Mucosa of descending colon (tissue), 3 donors: Measurements from ENCODE around the gene RNU2-63P. TPM values are rescaled to one million over a fixed set of nuclear protein-coding genes. Genes with fewer than 3 reads are reported as not detected.
A peak's percentile ranks its signal among the peaks of the same experiment; 100 is the strongest.

Experiments
- ATAC-seq: fragments of 200-7000 bp; cut with Tn5 transposase; one replicate; pipeline ENCODE4 v1.9.1; 2020; ENCODE audit warnings: mild to moderate bottlenecking, moderate library complexity
- DNase-seq, 3 donors: peaks; one replicate each; pipeline ENCODE4 v3.0.0-alpha.2; 2020
- H3K36me3 ChIP-seq: fragments of 200-600 bp; one replicate; pipeline ENCODE4 v1.8.0; 2021; ENCODE audit warnings: low read depth, mild to moderate bottlenecking
- H3K4me1 ChIP-seq: fragments of 200-600 bp; one replicate; pipeline ENCODE4 v1.8.0; 2021; ENCODE audit warnings: low read depth, mild to moderate bottlenecking
- H3K4me3 ChIP-seq: fragments of 200-600 bp; one replicate; pipeline ENCODE4 v1.8.0; 2021; ENCODE audit warnings: mild to moderate bottlenecking
- H3K9me3 ChIP-seq: fragments of 200-600 bp; one replicate; pipeline ENCODE4 v1.8.0; 2021; ENCODE audit warnings: mild to moderate bottlenecking
- intact Hi-C, 2 donors: fragments of 100-400 bp; cut with DNase I in 1 of 2; cut with micrococcal nuclease in 1 of 2; formaldehyde crosslinking; loops; one replicate each; pipeline versions ENCODE4 v1.11.0 to v1.11.1; 2022; cut with DNase I, micrococcal nuclease
- total RNA-seq, 3 donors: library from RNA; stranded (reverse); fragmentation: NEBNext Ultra II Directional in 2 of 3; extraction: Animal tissue kit (Norgen Biotek cat#: 25700) in 2 of 3; gene quantifications; one replicate each; pipeline versions ENCODE4 v1.2.1 to v1.2.4, GENCODE V29; 2021 to 2023
- TF ChIP-seq, protein P1 (sequence below): fragments of 200-600 bp; IDR thresholded peaks from one replicate; pipeline ENCODE4 v1.8.0; 2022; ENCODE audit warnings: antibody characterized with exemption, mild to moderate bottlenecking
- donor health status: DM: no; HTN: no; CAD: no; lungs with moderate emphysema.
- donor health status: DM: no; HTN: no; CAD: no.
- donor health status: DM: no; HTN: yes; CAD: no.

Gene RNU2-63P
- total RNA-seq, 3 donors from 2014 or later, result 2.9 to 4.7 (median 2.9) TPM

DNA sequence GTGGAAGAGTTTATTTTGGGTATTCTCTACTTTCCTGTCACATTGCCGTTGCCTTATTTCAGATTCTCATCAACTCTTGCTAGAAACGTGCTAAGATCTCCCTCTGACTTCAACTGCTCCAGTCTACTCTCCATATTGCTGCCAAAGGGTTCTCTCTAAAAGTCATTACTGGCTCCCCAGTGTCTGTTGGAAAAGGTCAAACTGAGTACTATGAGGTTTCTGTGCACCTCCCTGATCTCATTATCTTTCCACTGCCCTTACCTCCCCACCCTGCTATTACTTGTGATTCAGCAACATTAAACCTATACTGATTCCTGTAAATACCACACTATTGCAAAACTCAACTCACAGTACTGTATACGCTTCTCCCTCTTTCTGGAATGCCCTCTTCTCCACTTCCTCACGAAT, 41.1 kb upstream of the RNU2-63P start:
- ATAC-seq (peak; percentile 12), DNase-seq (no peak)
- H3K36me3 ChIP-seq, result no peaks in the 10 kb centered on the region
- intact Hi-C loops, result no loop called here
- TF ChIP-seq, protein P1, sequence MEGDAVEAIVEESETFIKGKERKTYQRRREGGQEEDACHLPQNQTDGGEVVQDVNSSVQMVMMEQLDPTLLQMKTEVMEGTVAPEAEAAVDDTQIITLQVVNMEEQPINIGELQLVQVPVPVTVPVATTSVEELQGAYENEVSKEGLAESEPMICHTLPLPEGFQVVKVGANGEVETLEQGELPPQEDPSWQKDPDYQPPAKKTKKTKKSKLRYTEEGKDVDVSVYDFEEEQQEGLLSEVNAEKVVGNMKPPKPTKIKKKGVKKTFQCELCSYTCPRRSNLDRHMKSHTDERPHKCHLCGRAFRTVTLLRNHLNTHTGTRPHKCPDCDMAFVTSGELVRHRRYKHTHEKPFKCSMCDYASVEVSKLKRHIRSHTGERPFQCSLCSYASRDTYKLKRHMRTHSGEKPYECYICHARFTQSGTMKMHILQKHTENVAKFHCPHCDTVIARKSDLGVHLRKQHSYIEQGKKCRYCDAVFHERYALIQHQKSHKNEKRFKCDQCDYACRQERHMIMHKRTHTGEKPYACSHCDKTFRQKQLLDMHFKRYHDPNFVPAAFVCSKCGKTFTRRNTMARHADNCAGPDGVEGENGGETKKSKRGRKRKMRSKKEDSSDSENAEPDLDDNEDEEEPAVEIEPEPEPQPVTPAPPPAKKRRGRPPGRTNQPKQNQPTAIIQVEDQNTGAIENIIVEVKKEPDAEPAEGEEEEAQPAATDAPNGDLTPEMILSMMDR, result no peak
- H3K4me3 ChIP-seq, result no peak overlapping the region
- no peaks in the 10 kb centered on the region for H3K9me3 ChIP-seq
- H3K4me1 ChIP-seq, result peaks cover 34% of the 10 kb centered on the region

DNA sequence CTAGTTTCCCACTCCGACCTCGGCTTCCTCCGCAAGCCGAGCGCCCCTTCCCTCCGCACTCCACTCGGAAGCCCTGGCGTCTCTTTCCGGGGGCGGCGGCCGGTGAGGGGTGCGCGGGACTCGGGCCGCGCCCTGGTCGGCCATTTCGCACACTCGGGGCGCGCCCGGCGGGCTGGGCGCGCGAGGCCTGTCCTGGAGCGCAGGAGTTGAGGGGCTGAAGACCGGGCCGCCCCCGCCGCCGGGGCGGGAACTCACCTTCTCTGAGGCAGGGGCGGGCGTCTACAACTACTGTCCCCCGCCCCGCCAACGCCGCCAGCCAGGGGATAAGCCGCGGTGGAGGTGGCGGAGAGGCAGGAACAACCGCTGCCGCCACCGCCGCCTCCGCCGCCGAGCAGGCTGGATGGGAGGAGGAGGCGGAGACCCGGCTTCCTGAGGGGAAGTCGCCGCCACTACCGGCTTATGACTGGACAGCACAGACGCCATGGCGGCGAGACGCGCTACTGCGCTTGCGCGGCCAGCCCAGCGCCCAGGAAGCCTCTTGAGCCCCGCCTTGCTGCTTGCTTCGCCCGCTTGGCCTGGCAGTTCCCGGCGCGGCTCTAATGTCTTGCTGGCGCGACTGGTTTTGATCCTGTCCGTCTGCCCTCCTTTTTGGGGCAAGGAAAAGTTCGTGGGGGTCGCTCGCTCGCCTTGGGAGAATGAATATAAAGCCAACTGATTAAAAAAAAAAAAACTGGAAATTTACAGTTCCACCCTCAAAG, 39.2 kb upstream of the RNU2-63P start, which contains the start of gene KRCC1:
Gene KRCC1, minus strand, starts transcription at position 413 of the 758 bp plus-strand sequence. CDS start 27,220 bp downstream, outside the sequence.
- Histone ChIP-seq H3K36me3 (no peaks in the 10 kb centered on the region), H3K4me1 (peaks cover 39% of the 10 kb centered on the region), H3K9me3 (no peaks in the 10 kb centered on the region), H3K4me3 (peak within 1 kb of the TSS; percentile 80)
- TF ChIP-seq, protein P1, result no peak
- ATAC-seq (peak; percentile 93), DNase-seq (peak; percentile 95 to 98 (median 96))
- intact Hi-C loops, result no loop called here

DNA sequence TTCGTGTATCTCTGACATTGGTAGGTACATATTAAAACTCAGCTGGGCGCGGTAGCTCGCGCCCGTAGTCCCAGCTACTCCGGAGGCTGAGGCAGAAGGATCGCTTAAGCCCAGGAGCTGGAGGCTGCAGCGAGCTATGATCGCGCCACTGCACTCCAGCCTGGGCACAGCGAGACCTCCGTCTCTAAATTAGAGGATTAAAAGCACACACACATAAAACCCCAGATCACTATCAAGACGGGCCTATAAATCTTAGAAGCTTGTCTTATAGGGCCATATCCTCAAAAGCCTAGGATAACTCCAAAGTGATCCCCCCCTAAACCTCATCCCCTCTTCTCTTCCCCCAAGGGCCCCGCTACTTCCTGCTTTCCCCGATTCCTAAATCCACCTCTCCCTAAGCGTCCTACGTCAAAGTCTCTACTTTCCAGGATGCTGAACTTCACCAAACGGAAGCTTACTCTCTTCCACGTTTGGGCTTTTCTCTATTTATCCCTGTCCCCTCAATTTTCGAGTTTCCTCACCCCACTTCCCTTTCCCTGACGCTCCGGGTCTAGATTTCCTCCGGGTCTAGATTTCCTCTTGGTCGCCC, 38.5 kb upstream of the RNU2-63P start:
- intact Hi-C loops, result no loop called here
- Histone ChIP-seq H3K4me3 (peak overlapping the region; percentile 80), H3K4me1 (peaks cover 35% of the 10 kb centered on the region), H3K36me3 (no peaks in the 10 kb centered on the region), H3K9me3 (no peaks in the 10 kb centered on the region)
- DNase-seq, result peak in 2 of 3 donors; percentile 43 to 53
- TF ChIP-seq, protein P1, result no peak
- ATAC-seq, result peak; percentile 3

DNA sequence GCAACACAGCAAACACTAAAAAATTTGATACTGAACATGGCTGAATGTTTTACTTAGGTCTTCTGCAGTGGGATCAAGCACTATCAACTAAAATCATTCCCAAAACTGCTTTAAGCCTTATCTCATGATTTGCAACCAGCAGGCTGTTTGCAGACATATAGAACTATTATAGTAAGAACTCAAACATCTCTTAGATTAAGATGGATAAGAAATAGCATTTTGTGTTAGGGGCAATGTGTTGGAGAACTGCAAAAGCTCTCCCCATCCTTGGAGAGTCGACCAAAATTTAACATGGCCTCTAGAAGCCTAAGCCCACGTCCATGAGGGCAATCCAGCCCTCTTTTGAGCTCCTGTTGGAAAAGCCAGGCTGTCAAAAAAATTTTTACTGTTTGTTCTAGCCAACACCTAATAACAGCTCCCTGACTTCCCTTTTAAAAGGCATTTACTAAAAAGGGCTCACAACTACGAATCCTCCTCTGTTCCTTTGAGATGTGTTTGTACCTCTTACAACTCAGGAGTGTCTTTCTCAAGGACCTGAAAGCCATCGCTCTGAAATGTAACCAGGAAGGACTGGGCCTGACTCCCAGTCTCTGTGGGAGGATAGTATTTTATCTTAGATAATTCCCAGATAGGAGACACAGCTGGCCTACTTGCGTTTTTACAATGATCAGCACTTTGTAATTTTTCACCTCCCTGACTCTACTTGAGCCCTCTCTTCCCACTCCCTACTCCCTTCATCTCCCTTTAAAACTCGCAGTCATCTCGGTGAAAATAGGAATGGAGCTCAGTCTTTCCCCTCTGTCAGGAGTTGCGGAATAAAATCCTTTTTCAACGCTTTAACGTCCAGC, 37.8 kb upstream of the RNU2-63P start:
- Histone ChIP-seq H3K36me3 (no peaks in the 10 kb centered on the region), H3K4me3 (peak overlapping the region; percentile 80), H3K4me1 (peaks cover 35% of the 10 kb centered on the region), H3K9me3 (no peaks in the 10 kb centered on the region)
- ATAC-seq (no peak), DNase-seq (no peak)
- TF ChIP-seq, protein P1, result no peak
- intact Hi-C loops, result no loop called here

DNA sequence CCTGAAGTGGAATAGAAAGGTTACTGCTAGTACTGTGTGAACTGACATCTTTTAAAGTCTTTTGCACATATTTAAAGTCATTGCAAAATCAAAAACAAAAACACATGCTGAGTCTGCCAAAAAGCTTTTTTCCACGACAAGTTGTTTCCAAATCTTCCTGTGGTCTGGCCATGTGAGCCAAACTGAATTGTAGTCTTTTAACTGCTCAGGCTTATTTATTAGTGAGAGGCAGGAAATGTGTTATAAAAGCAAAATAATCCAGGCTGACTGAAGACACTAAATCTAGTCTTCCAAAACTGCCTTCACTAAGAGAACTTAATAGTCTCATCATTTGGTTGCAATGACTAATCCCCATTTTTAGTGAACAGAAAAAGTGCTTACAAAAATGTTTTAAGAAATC, 36.9 kb upstream of the RNU2-63P start:
- intact Hi-C loops, result no loop called here
- H3K4me3 ChIP-seq, result no peak overlapping the region
- peaks cover 35% of the 10 kb centered on the region for H3K4me1 ChIP-seq
- no peak for DNase-seq
- no peak for ATAC-seq
- H3K9me3 ChIP-seq, result no peaks in the 10 kb centered on the region
- H3K36me3 ChIP-seq, result no peaks in the 10 kb centered on the region
- TF ChIP-seq, protein P1, result no peak
